Stromal cell of bone marrow (primary cell): ENCODE results near the gene DIRAS1.
"Not testable (repeated sequence)": the region's sequence is repeated elsewhere in the genome, so short reads cannot be mapped to it uniquely, and the experiment has no call there.

Experiments
- DNase-seq: peaks from one replicate; pipeline ENCODE4 v3.0.0-alpha.2; 2012; ENCODE audit warnings: low read depth

The DIRAS1 gene

DNA sequence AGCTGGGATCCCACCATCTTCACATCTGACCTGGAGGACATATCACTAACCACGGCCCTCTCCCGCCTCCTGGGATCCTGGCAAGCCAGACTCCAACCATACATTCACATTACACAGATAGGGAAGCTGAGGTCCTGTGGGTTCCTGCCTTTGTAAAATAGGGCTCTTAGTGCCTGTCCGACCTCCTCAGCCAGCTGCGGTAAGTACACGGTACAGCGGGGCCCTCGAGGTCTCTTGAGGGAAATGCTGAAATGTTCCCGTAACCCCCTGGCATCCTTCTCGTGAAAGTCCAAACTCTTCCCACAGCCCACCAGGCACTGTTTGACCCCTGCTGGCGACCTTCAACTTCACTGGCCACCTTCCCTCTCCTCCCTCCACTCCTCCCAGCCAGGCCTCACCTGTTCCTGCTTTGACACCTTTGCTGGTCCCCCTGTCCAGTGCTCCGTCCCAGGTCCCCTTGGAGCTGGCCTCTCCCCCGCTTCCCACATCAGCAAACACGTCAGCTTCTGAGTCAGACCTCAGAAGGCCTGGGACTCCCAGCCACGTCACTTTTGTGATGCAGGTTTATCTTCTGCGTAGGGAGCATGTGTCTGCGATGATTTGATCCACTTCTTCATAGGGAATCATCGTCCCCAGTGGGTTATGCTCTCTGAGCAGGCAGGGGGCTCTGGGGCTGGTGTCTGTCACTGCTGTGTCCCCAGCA is 9.8 kb downstream of the DIRAS1 start:
- peak; percentile 22 for DNase-seq

DNA sequence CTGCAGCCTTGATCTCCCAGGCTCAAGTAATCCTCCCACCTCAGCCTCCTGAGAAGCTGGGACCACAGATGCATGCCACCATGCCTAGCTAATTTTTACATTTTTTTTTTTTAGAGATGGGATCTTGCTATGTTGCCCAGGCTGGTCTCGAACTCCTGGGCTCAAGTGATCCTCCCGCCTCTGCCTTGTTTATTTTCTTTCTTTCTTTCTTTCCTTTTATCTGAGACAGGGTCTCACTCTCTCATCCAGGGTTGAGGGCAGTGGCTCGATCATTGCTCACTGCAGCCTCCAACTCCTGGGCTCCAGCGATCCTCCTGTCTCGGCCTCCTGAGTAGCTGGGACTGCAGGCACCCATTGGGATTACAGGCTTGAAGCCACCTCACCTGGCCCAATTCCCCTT is 14.9 kb downstream of the DIRAS1 start:
- DNase-seq = no peak

DNA sequence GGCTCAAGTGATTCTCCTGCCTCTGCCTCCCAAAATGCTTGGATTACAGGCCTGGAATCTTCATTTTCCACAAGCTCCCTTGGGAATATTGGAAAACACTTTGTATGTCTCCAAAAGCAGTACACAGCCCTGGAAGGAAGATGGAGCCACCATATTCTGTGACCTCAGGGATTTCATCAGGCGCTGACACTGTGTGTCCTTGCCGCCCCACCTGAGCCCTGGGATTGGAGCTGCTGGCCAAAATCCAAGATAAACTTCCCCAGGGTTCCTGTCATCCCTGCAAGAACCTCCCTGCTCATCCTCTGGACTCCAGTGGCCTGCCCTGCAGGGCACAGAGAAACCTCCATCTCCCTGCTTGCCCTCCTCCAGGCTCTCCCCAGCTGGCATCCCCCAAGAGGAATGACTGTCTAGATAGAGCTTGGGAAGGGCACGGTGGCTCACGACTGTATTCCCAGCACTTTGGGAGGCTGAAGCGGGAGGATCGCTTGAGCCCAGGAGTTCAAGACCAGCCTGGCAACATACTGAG is 17.4 kb downstream of the DIRAS1 start:
- no peak for DNase-seq

GRCh38 chr19:2703077-2703437 is 18.1 kb downstream of the DIRAS1 start:
- no peak for DNase-seq

GRCh38 chr19:2702170-2703076 is 18.7 kb downstream of the DIRAS1 start, which contains the start of gene GNG7:
Gene GNG7, minus strand, starts transcription at chr19:2702694. Its CDS starts 182,006 bp downstream, at chr19:2520688.
- DNase-seq = peak; percentile 57

GRCh38 chr19:2701361-2702169 is 19.6 kb downstream of the DIRAS1 start:
- DNase-seq = no peak

GRCh38 chr19:2700660-2701360 is 20.4 kb downstream of the DIRAS1 start:
- no peak for DNase-seq

DNA sequence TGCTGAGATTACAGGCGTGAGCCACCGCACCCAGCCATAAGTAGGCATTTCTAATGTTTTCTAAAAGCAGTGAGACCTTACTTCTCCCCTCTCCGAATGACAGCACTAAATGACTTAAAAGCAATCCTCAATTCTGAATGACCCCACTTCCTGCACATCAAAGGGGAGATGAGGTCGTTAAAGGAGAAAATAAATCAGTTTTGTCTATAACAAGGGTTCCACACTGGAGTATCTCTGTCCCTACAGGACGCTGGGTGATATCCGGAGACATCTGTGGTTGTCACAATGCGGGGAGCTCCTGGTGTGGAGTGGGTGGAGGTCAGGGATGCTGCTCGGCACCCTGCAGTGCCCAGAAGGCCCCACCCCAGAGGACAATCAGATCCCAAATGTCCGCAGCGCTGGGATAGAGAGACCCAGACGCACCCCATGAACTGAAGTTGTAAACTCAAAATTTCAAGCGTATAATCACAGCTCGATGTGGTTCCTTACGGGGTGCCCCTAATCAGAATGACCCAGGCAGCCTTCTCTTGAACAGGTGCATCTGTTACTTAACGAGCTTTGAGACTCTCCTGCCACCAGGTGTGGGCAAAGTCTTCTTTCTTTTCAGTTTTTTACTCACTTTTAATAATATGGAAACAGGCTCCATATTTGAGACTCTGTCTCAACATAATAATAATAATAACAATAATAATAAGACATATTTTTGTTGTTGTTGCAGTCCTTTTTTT is 21.6 kb downstream of the DIRAS1 start:
- DNase-seq = no peak

DNA sequence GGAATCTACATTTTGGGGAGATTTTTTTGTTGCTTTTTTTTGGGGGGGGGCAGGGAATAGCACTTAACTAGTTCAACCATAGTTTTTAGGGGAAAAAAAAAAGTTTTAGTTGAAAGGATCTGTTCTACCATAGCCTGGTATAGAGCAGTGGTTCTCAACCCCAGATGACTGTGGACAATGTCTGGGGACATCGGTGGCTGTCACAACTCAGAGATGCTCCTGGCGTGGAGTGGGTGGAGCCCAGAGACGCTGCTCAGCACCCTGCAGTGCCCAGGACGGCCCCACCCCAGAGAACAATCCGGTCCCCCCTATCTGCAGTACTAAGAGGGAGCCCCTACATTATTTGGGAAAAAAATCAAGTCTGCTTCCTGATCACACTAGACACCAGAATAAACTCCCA is 27.0 kb downstream of the DIRAS1 start:
- no peak for DNase-seq

DNA sequence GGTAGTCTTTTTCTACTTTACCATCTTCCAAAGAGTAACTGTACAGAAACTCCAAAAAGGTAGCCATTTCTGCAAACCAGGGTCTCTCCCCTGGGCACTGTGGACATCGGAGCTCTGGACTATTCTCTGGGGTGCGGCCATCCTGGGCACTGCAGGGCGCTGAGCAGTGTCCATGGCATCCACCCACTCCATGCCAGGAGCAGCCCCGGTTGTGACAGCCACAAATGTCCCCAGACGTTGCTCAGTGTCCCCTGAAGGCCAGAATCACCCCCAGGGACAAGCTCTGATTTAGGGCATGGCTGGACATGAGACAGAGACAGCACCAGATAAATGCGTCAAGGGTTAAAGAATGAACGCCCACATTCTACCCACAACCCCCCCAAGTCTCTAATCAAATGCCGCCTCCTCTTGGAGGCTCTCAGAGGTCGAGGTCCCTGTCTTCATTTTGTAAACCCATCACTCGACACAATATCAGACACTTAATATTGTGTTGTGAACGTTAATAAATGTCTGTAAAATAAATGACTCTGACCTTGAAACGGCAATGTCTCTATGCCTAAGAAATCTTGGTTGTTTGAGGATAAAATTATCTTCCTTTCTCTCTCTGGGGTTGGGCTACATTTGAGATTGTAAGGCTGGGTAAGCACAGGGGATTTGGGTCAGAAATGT is 27.5 kb downstream of the DIRAS1 start:
- no peak for DNase-seq

- no peak for DNase-seq
Measured at GRCh38 chr19:2691951-2692350, 29.2 kb downstream of the DIRAS1 start.

- DNase-seq = no peak
Measured at GRCh38 chr19:2690856-2691255, 30.3 kb downstream of the DIRAS1 start.

GRCh38 chr19:2686360-2686759 is 34.8 kb downstream of the DIRAS1 start:
- DNase-seq = no peak

DNA sequence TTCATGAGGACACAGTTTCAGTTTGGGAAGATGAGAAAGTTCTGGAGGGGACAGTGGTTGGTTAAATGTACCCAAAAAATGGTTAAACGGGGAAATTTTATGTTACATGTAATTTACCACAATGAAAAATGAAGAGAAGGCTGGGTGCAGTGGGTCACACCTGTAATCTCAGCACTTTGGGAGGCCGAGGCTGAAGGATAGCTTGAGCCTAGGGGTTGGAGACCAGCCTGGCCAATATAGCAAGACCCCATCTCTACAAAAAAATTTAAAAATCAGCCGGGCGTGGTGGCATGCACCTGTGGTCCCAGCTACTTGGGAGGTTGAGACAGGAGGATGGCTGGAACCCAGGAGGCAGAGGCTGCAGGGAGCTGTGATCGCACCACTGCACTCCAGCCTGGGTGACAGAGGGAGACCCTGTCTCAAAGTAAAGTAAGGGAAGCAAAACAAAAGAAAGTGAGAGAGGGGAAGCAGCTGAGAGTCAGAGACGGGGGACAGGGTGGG is 35.9 kb downstream of the DIRAS1 start:
- DNase-seq = no peak

DNA sequence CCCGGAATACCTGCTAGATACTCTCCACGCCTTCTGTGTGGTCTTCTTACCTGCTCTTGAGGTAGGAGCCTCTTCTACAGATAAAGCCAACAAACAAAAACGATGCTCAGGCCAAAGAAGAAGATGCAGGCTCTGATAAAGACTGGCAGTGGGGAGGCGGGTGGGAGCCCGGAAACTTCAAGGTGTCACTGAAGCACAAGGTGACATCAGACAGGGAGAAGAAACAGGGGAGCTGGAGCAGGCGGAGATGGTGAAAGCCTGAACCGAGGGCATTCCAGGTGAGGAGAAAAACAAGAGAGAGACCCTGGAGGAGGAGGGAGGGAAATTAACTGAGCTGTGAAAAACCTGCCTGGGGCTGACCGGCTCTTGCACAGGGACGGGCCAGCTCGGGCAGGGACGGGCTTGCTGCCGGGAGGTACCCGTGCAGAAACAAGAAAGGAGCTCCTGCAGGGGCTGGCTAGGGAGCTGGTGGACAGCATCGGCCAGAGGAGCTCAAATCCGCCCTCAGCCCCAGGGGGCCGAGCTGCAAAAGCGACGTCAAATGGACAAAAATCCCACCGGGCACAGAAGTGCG is 37.7 kb downstream of the DIRAS1 start:
- no peak for DNase-seq

GRCh38 chr19:2680808-2681207 is 40.4 kb downstream of the DIRAS1 start:
- no peak for DNase-seq

DNA sequence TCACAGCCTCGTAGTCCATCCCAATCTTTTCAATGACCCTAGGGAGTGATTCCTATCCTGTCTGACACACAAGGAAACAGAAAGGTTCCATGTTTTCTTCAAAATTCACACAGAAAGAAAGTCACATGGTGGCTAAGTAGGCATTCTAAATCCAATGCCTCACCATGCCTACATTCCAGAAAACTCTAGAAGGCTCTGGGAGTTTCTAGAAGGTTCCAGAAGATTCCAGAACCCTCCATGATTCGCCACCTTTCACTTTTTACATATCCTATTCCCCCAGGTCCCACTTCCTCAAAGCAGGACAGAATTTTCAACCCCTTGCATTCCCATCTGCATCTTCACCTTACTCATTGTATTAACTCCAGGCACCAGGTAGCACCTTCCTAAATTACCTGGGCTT is 41.7 kb downstream of the DIRAS1 start:
- no peak for DNase-seq

- not testable (repeated sequence) for DNase-seq
Measured at GRCh38 chr19:2678948-2679347, 42.2 kb downstream of the DIRAS1 start.

DNA sequence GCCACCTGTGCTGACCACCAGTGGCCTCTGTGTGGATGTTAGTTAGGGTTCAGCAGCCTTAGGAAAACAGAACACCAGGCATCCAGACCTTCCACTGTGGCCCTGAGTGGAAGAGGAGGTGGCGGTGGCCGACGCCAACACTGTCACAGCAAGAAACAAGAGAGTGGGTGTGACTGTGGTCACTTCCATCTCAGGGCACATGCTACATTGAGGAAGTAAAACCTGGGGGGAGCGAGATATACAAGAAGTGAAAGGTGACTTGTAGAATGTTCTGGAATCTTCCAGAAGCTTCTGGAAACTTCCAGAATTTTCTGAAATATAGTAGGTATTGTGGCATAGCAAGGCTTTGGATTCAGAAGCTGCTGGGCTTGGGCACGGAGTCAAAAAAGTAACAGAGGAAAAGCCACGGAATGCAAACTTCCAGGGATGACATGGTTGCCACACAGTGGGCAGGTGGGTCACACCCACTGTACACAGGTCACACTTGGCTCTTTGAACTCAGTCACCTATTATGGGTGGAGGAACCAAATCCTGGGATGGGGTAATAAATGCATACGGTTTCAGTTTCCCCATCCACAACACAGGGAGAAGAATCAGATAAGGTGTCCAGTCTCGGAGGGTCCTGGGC is 43.0 kb downstream of the DIRAS1 start:
- DNase-seq = no peak
